GM19324 (cell line): ENCODE results near the gene NACC2.

Experiments used
- ATAC-seq: cut with Tn5 transposase; IDR thresholded peaks from one replicate; pipeline ENCODE4 v1.9.1; 2021; ENCODE audit warnings: mild to moderate bottlenecking, moderate library complexity; ENCODE audit not compliant: unreplicated experiment, low FRiP score

Gene NACC2

GRCh38 chr9:136131629-136132511 is 36.8 kb upstream of the NACC2 start:
- no peak for ATAC-seq

- ATAC-seq, result no peak
Measured at GRCh38 chr9:136129176-136129575, 34.1 kb upstream of the NACC2 start.

- ATAC-seq, result no peak
Measured at GRCh38 chr9:136128436-136128835, 33.3 kb upstream of the NACC2 start.

- no peak for ATAC-seq
Measured at GRCh38 chr9:136127313-136127712, 32.2 kb upstream of the NACC2 start.

- ATAC-seq, result no peak
Measured at GRCh38 chr9:136124976-136125692, 30.0 kb upstream of the NACC2 start.

- no peak for ATAC-seq
Measured at GRCh38 chr9:136122425-136123383, 27.6 kb upstream of the NACC2 start.

GRCh38 chr9:136121801-136122200 is 26.7 kb upstream of the NACC2 start:
- ATAC-seq, result no peak

- ATAC-seq, result no peak
Measured at GRCh38 chr9:136120438-136120844, 25.4 kb upstream of the NACC2 start.

- no peak for ATAC-seq
Measured at GRCh38 chr9:136119883-136120393, 24.8 kb upstream of the NACC2 start.

GRCh38 chr9:136119061-136119882 is 24.2 kb upstream of the NACC2 start:
- peak; percentile 0 for ATAC-seq

GRCh38 chr9:136118320-136119060 is 23.4 kb upstream of the NACC2 start, which contains the start of gene TMEM250:
Gene TMEM250, minus strand, starts transcription at chr9:136118875. Its CDS starts 1,975 bp downstream, at chr9:136116900.
- peak; percentile 88 for ATAC-seq

GRCh38 chr9:136117916-136118319 is 22.8 kb upstream of the NACC2 start:
- ATAC-seq, result peak; percentile 11

GRCh38 chr9:136117291-136117915 is 22.3 kb upstream of the NACC2 start:
- ATAC-seq, result no peak

- ATAC-seq, result no peak
Measured at GRCh38 chr9:136116360-136117098, 21.4 kb upstream of the NACC2 start.

- no peak for ATAC-seq
Measured at GRCh38 chr9:136115641-136116359, 20.7 kb upstream of the NACC2 start.

GRCh38 chr9:136115206-136115605 is 20.1 kb upstream of the NACC2 start:
- ATAC-seq, result no peak

GRCh38 chr9:136114610-136115009 is 19.5 kb upstream of the NACC2 start:
- ATAC-seq, result no peak
